Body of pancreas (tissue), 4 donors: ENCODE measurements around the gene PRSS48. TPM values are rescaled to one million over a fixed set of nuclear protein-coding genes. Genes with fewer than 3 reads are reported as not detected.

Experiments
- ATAC-seq: fragments of 150-250 bp; one replicate; pipeline ENCODE4 v1.9.1; 2016
- DNase-seq, 4 donors: peaks; one replicate each; pipeline ENCODE4 v3.0.0-alpha.2; 2019
- H3K27ac ChIP-seq, 4 donors: fragments of 200-600 bp; sonication (generic); 1 replicate in 3 of 4; 2 replicates in 1 of 4; pipeline versions ENCODE4 v1.5.1 to v1.6.1; 2016 to 2019; ENCODE audit warnings: mild to moderate bottlenecking in 1 of 4, mixed read lengths in 1 of 4, moderate library complexity in 1 of 4
- H3K27me3 ChIP-seq, 2 donors: fragments of 200-600 bp; sonication (generic); one replicate each; pipeline ENCODE4 v1.6.0; 2016; ENCODE audit warnings: mild to moderate bottlenecking in 1 of 2
- H3K36me3 ChIP-seq, 2 donors: fragments of 200-600 bp; sonication (generic); replicated peaks in 1 of 2; 2 replicates each; pipeline ENCODE4 v1.5.1; 2016; ENCODE audit warnings: low read depth in 2 of 2; ENCODE audit not compliant: insufficient read depth in 1 of 2
- H3K4me1 ChIP-seq: fragments of 200-600 bp; sonication (generic); one replicate; pipeline ENCODE4 v1.6.0; 2016
- H3K4me3 ChIP-seq, 2 donors: fragments of 200-600 bp; sonication (generic); 1 replicate in 1 of 2; 2 replicates in 1 of 2; pipeline ENCODE4 v1.5.1; 2016 to 2019
- H3K9me3 ChIP-seq, 3 donors: fragments of 200-600 bp; sonication (generic); 1 replicate in 2 of 3; 2 replicates in 1 of 3; pipeline ENCODE4 v1.5.1; 2016
- CTCF ChIP-seq, 7 experiments: fragments of 450-650 bp in 4 of 7; fragments of 200-600 bp in 3 of 7; sonication (generic) in 3 of 7; IDR thresholded peaks; one replicate each; pipeline ENCODE4 v1.5.1; 2016 to 2019; ENCODE audit warnings: antibody characterized with exemption in 7 of 7
- POLR2A ChIP-seq, 3 donors: fragments of 450-650 bp; IDR thresholded peaks; one replicate each; pipeline ENCODE4 v1.6.1; 2016; ENCODE audit warnings: antibody characterized with exemption in 3 of 3, mild to moderate bottlenecking in 2 of 3
- WGBS, 2 donors: methylation state at CpG; one replicate each; pipeline ENCODE4 v1.1.5; 2017; 5-methylcytosine and 5-hydroxymethylcytosine counted together
- intact Hi-C: fragments of 100-400 bp; cut with DNase I; formaldehyde crosslinking; loops from one replicate; pipeline ENCODE4 v1.15.1; 2023
- total RNA-seq, 2 donors: library from RNA; depleted of rRNA; stranded (reverse); fragments of >200 nt; gene quantifications; one replicate each; pipeline ENCODE4 v1.1.0, GENCODE V29; 2016

Gene PRSS48
- total RNA-seq, 2 donors from 2014 or later, result not detected

- no peak for ATAC-seq
Measured at GRCh38 chr4:151314479-151314878, 37.5 kb downstream of the PRSS48 start.

GRCh38 chr4:151315212-151315886 is 38.4 kb downstream of the PRSS48 start:
- Histone ChIP-seq H3K27ac (peak overlapping the region in 3 of 4 donors; percentile 35 to 57 (median 51)), H3K4me3 (no peak overlapping the region), H3K36me3 (no peaks in the 10 kb centered on the region), H3K9me3 (no peaks in the 10 kb centered on the region), H3K4me1 (peaks cover 29% of the 10 kb centered on the region), H3K27me3 (no peaks in the 10 kb centered on the region)
- DNase-seq, result no peak
- no peak for TF ChIP-seq CTCF (IDR thresholded peaks at IDR 0.05)
- TF ChIP-seq POLR2A (IDR thresholded peaks at IDR 0.05), result no peak
- peak; percentile 83 for ATAC-seq
- 39 to 54% methylated on average over 2 of the region's 2 CpGs for WGBS, 2 donors
- intact Hi-C loops, result no loop called here

More at GRCh38 chr4:151314479-151314878, 37.5 kb downstream of the PRSS48 start:
- H3K9me3 ChIP-seq, result no peaks in the 10 kb centered on the region
- intact Hi-C loops, result no loop called here
- no peaks in the 10 kb centered on the region for H3K36me3 ChIP-seq
- no peak overlapping the region for H3K4me3 ChIP-seq
- H3K27ac ChIP-seq, result peak overlapping the region in 3 of 4 donors; percentile 35 to 57 (median 51)
- WGBS, 2 donors, result 90 to 96% methylated on average over 1 of the region's 1 CpG
- H3K4me1 ChIP-seq, result peaks cover 29% of the 10 kb centered on the region
- no peaks in the 10 kb centered on the region for H3K27me3 ChIP-seq
- DNase-seq, result no peak
- no peak for TF ChIP-seq POLR2A (IDR thresholded peaks at IDR 0.05)
- no peak for TF ChIP-seq CTCF (IDR thresholded peaks at IDR 0.05)

- ATAC-seq (no peak), DNase-seq (no peak)
- no peaks in the 10 kb centered on the region for H3K9me3 ChIP-seq
- peaks cover 29% of the 10 kb centered on the region for H3K4me1 ChIP-seq
- H3K27me3 ChIP-seq, result no peaks in the 10 kb centered on the region
- WGBS, 2 donors, result 61 to 63% methylated on average over 2 of the region's 2 CpGs
- intact Hi-C loops, result no loop called here
- H3K27ac ChIP-seq, result no peak overlapping the region
- no peaks in the 10 kb centered on the region for H3K36me3 ChIP-seq
- no peak overlapping the region for H3K4me3 ChIP-seq
- TF ChIP-seq CTCF (IDR thresholded peaks at IDR 0.05) (no peak), POLR2A (IDR thresholded peaks at IDR 0.05) (no peak)
Measured at GRCh38 chr4:151316645-151317044, 39.7 kb downstream of the PRSS48 start.

GRCh38 chr4:151318307-151319006 is 41.5 kb downstream of the PRSS48 start:
- Histone ChIP-seq H3K9me3 (no peaks in the 10 kb centered on the region), H3K4me3 (no peak overlapping the region), H3K27me3 (no peaks in the 10 kb centered on the region), H3K4me1 (peaks cover 37% of the 10 kb centered on the region), H3K36me3 (no peaks in the 10 kb centered on the region), H3K27ac (no peak overlapping the region)
- no peak for ATAC-seq
- intact Hi-C loops, result no loop called here
- no peak for TF ChIP-seq CTCF (IDR thresholded peaks at IDR 0.05)
- no peak for TF ChIP-seq POLR2A (IDR thresholded peaks at IDR 0.05)
- WGBS, 2 donors, result 35 to 47% methylated on average over 1 of the region's 1 CpG
- no peak for DNase-seq
